Stimulated activated CD4-positive, alpha-beta T cell treated with anti-CD3 and anti-CD28 coated beads, Interleukin-4, amount 100 ng/mL, for 48 hours (primary cell): ENCODE data around the gene GTF3C1.
A peak's percentile ranks its signal among the peaks of the same experiment; 100 is the strongest.
"Not testable (repeated sequence)": the region's sequence is repeated elsewhere in the genome, so short reads cannot be mapped to it uniquely, and the experiment has no call there.

Experiments
- DNase-seq, 2 donors: peaks; one replicate each; pipeline ENCODE4 v3.0.0-alpha.2; 2020; ENCODE audit warnings: low read depth in 2 of 2

Gene GTF3C1, protein sequence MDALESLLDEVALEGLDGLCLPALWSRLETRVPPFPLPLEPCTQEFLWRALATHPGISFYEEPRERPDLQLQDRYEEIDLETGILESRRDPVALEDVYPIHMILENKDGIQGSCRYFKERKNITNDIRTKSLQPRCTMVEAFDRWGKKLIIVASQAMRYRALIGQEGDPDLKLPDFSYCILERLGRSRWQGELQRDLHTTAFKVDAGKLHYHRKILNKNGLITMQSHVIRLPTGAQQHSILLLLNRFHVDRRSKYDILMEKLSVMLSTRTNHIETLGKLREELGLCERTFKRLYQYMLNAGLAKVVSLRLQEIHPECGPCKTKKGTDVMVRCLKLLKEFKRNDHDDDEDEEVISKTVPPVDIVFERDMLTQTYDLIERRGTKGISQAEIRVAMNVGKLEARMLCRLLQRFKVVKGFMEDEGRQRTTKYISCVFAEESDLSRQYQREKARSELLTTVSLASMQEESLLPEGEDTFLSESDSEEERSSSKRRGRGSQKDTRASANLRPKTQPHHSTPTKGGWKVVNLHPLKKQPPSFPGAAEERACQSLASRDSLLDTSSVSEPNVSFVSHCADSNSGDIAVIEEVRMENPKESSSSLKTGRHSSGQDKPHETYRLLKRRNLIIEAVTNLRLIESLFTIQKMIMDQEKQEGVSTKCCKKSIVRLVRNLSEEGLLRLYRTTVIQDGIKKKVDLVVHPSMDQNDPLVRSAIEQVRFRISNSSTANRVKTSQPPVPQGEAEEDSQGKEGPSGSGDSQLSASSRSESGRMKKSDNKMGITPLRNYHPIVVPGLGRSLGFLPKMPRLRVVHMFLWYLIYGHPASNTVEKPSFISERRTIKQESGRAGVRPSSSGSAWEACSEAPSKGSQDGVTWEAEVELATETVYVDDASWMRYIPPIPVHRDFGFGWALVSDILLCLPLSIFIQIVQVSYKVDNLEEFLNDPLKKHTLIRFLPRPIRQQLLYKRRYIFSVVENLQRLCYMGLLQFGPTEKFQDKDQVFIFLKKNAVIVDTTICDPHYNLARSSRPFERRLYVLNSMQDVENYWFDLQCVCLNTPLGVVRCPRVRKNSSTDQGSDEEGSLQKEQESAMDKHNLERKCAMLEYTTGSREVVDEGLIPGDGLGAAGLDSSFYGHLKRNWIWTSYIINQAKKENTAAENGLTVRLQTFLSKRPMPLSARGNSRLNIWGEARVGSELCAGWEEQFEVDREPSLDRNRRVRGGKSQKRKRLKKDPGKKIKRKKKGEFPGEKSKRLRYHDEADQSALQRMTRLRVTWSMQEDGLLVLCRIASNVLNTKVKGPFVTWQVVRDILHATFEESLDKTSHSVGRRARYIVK (N-terminal part only)

DNA sequence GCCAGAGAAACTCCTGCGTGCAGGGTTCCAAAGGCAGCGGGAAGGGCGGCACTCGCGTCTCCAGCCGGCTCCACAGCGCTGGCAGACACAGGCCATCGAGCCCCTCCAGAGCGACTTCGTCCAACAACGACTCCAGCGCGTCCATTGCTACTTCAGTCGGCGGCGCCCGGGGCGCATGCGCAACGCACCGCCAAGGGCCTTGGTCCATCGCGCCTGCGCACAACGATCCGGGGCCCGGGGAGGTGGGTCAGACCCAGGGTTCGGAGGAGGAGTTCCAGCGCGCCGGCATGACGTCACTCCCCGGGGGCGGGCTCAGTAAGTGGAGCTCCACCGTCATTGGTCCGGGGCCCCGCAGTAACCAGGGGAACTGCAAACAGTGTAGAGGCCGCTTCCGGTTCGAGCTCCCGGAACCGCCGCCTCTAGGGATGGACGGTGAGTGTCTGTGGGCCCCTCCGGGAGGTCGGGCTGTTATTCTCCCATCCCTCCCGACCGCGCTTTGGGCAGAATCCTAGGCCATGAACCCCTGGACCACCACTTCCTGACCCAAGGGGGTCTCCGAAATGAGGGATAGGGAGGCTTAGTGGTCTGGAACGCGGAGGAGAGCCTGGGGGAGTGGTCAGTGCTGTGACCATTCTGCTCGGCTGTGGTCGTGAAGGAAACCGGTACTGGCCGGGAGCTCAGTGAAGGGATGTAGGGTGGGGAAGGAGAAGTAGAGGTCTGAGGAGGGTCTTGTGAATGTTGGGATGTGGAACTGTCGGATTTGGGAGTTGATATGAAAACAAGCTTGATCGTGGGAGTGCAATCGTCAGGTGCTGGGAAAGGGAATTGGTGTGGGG lies at the start of gene GTF3C1, which contains the start of gene KATNIP:
Gene GTF3C1, minus strand, starts transcription at position 168 of the 836 bp plus-strand sequence. Its CDS starts 23 bp downstream, at position 145.
Gene KATNIP, plus strand, starts transcription at position 399 of the 836 bp plus-strand sequence. Its CDS starts 27 bp downstream, at position 426.
- DNase-seq = peak; percentile 100

DNA sequence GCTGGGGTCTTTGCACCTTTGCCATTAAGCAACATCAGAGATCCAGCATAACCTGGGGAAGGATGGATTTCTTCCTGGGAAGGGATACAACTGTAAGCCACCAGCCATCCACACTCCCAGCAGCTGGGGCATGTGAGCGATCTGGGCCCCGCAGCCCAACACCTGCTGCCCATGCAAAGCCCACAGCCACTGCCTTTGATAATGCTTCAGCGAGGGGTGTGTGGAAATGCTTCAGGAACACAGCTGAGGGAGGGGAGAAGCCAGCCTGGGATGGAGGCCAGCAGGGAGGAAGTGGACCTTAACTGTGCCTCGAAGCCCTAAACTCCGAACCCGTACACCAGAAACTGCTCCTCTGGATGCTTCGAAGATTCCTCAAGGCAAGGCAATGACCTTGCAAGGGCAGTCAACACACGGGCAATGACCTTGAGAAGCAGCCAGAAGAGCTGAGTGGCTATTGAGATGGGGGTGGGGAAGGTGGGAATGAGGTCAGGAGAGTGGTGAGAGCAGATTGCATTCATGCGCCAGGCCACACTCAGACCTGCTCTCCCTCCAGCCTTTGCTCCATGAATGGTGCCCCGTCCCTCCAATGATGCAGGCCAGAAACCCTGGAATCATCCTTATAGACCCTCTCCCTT lies 49.3 kb upstream of the GTF3C1 start:
- DNase-seq = no peak

DNA sequence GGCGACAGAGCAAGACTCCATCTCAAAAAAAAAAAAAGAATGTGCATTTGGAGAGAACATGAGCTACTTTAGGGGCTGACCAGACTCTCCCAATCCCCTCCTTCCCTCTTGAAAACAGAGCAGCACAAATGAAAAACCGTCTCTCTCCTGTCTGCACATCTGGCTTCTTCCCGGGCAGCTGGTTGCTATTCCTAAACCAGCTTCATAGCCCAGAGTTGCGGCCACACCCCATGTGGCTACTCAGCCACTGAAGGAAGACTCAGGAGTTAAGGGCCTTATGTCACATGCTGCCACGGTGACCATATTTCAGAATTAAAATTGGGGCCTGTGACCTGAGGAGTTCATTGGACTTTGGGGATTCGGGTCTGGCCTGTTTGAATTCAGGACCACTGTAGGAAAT lies 48.5 kb upstream of the GTF3C1 start:
- DNase-seq = no peak

DNA sequence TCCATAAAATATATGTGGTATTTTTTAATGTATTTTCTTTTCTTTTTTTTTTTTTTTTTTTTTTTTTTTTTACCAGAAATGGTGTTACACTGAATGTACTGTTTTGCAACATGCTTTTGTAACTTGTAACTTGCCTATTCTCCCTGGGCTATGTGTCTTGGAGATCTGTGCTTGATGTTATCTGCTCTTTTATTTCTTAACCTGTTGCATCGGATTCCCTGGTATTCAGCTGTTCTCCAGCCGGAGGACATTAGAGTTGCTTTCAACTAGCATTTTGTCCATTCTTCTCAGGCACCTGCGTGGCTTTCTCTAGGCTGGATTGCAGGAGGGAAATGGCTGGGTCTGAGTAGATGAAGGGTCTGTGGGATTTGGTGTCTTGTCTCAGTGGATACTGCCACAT lies 47.6 kb upstream of the GTF3C1 start:
- no peak for DNase-seq

DNA sequence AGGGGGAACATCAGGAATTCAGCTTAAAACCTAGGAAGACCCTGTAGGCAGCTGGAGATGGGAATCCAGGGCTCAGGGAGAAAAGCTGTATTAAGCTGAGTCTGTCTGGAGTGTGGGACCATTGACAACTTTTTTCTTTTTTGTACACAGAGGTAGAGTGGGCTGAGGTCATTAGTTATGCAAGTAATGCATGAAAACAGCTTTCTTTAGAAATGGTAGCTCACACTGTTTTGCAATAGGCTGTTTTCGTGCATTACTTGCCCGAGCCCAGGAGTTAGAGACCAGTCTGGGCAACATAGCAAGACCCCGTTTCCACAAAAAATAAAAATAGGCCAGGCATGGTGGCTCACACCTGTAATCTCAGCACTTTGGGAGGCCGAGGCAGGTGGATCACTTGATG lies 46.7 kb upstream of the GTF3C1 start:
- DNase-seq = no peak

DNA sequence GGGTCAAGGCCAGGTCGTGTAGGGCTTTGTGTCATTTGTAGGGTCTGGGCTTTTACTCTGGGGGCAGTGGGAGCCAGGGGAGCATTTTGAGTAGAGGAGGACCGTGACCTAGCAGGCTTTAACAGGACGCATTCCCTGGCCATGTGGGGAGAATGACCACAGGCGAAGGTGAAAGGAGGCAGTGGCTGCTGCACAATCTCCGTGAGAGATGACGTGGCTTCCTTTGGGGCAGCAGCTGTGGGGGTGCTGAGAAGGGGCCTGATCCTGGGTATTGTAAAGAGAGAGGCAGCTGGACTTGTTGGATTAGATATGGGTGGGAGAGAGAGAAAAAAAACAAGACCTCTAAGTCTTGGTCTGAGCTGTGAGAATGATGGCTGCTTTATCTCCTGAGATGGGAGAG lies 46.3 kb upstream of the GTF3C1 start:
- DNase-seq = no peak

DNA sequence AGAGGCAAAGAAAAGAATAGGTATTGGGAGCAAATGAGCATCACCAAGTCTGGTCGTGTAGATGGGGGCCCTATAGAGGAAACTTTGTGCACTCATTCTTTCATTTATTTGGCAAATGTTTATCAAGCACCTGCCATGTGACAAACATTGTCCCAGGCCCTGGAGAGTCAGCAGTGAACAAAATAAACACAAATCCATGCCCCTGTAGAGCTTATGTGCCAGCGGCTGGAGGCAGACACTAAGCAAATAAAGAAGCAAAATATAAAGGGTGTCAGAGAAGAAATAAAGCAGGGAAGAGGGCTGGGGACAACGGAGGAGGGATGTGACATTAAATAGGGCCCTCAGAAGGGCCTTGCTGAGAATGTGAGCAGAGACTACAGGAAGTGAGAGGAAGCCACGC lies 45.8 kb upstream of the GTF3C1 start:
- no peak for DNase-seq

DNA sequence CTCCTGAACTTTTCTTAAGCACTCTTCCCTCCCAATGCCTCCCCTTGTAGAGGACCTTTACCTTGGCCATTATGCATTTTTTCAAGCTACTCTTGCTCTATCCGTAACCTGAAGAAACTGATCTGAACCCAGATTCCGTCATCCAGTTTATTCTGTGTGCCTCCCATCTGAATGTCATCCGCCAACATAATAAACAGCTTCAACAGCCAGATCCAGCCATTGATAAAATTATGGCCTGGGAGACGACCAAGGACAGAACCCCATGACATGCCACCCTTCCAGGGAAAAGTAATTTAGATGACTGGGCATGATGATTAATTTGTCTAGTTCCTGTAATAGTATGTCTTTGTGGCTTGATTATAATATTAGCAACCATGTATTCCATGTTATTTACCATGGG lies 42.1 kb upstream of the GTF3C1 start:
- DNase-seq = no peak

DNA sequence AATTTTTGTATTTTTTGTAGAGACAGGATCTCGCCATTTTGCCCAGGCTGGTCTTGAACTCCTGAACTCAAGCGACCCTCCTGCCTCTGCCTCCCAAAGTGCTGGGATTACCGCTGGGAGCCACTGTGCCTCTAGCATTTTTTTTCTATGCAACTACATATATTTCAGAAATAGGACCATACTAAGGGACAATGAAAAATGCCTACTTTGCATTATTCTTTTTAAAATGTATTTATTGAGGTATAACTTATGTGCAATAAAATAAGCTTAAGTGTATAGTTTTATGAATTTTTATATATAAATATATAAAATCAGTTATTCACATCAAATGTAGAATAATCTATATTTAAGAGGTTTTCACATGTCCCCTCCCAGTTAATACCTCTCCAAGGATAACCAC lies 38.3 kb upstream of the GTF3C1 start:
- no peak for DNase-seq

DNA sequence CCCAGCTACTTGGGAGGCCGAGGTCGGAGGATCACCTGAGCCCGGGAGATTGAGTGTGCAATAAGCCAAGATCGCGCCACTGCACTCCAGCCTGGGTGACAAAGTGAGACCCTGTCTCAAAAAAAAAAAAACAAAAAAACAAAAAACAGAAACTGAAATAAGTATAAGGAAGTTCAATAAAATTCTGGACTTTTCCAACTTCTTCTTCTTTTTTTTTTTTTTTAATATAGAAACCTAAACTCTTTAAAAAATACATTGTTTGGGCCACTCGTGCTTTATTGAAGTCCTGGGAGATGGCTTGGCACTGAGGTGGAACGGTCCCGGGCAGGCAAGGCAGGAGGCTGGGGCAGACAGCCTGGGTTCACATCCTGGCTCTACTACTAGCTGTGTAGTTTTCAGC lies 37.0 kb upstream of the GTF3C1 start:
- no peak for DNase-seq

DNA sequence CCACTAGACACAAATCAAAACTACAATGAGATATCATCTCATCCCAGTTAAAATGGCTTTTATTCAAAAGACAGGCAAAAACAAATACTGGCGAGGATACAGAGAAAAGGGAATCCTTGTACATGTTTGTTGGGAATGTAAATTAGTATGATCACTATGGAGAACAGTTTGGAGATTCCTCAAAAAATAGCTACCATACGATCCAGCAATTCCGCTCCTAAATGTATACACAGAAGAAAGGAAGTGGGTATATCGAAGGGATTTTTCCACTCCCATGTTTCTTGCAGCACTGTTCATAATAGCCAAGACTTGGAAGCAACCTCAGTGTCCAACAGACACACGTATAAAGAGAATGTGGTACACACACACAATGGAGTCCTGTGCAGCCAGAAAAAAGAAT lies 35.5 kb upstream of the GTF3C1 start:
- no peak for DNase-seq

DNA sequence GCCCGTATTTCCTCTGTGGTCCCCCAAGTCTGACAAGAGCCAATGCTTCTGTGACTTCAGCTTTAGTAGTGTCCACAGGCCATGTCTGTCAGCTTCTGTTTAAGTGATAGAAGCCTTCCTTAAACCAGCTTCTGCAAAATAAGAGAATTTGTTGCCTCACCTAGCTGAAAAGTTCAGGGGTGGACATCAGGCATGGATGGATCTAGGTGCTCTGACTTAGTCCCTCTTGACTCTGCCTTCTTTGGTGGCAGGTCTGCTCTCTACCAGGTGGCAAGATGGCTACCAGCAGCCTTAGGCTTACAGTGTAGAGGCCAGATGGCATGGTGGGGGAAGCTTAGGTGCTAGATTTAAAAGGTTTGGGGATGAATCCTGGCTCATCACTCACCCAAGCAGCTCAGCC lies 33.9 kb upstream of the GTF3C1 start:
- DNase-seq = no peak

DNA sequence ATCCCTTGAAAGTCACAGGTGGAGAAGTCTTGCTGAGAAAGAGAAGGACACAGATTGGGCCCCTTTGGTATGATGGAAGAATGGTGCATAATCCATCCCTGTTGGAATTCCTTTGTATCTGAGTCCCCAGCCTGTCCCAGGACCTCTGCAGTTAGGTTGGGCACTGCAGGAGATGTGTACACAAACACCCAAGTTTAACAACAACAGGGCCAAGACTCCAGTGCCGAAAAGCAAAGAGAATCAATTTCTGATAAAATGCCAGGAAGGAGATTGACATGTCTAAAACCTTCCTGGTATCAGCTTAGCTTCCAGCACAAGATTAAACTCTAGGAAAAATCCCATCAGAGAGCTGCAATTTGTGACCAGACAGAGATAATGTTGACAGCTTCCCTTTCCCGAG lies 33.2 kb upstream of the GTF3C1 start:
- no peak for DNase-seq

DNA sequence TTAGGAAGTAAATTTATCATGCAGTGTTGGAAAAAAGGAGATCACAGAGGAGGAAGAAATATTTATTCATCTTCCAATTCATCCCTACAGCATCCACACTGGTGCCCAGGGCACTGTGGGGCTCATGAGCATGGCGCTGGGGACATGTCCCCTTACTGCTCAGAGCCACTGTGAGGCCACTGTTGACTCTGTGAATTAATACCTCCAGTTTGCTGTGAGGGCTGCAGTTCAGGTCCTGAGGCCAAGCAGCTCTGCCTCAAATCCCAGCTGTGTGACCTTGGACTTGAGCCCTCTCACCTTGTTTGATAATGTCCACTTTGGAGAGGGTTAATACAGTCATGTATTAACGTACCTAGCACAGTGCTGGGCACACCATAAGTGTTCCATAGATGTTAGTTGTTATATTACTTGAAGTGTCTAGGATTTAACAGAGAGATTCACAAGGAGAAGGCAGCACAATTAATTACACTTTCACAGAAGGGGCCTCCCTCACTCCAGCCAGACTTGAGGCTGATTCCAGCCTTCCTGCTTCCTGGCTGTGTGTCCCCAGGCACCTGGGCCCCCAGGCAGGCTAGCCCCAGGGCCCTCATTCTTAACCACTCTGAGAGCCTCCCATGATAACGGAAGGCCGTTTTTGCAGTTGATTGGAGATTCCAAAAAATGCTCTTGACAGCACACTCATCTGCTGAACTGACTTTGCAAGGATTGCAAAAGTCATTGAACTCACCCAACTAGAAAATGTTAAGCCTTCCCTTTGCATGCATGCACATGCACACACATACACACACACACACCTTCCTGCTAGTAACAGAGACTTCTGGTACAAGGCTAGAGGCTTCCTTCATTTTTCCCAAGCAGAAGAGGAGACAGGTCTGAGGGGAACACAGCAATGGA lies 29.6 kb upstream of the GTF3C1 start:
- no peak for DNase-seq

DNA sequence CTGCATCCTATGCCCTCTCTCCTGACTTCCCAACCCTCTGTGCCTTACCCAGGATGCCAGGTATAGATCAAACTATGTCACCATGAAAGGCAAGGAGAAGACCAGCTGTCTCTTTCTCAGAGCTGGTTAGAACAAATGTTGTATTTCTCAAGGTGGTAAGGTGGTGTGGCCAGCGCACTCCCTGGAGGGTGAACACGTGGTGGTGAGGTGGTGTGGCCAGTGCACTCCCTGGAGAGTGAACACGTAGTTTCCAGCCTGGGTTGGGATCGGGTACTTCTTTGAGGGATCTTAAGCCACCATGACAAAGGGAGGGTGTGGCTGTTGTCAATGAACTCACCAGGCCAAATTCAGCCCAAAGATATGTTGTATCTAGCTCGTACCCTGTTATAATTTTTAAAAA lies 27.0 kb upstream of the GTF3C1 start:
- DNase-seq = no peak

DNA sequence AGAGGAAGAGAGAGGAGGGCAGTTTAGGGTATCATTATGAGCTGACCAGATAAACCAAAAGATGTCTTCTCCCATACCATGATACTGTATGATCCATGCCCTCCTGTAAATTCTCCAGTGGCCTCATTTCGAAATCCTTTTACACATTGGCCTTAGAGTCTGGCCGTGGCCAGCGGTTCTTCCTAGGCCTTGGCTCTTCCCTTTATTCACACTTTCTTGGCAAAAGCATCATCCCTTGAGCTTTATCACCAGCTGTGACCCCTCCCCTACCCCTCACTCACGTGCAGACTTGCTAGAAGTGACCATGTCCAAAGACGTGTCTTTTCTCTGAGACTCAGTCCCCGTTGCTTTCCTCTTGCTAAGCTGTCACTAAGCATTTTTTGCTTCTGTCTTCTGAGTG lies 23.0 kb upstream of the GTF3C1 start:
- no peak for DNase-seq

DNA sequence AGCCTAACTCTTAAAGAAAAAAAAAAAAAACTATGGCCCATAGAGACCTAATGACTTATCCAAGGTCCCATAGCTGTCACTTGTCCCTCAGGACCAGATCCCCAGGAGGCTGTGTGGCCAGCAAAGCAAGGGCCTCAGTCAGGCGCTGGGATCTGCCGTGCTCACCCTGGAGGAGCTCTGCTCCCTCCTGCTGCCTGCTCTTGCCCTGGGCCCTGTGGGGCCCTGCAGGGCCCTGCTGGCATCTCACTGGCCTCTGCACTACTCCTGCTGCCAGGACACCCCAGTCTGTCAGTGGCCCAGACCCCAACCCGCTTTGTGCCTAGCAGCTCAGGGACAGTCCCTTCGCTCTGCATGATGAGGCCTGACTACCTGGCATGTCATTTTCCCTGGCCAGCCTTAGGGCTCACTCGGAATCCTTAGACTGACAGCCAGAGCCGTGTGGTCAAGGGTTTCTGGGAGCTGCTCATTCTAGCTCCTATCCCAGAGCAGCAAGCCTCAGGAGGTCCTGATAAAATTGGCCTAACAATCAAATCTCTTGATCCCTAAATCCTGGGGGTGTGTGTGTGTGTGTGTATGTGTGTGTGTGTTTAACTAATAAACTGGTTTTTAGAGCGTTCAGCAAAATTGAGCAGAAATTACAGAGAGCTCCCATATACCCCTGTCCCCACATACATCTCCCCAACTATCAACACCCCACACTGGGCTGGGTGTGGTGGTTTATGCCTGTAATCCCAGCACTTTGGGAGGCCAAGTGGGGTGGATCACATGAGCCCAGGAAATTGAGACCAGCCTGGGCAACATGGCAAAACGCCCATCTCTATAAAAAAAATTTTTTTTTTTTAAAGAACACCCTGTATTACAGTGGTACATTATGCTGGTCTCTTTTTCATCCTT lies 22.0 kb upstream of the GTF3C1 start:
- DNase-seq = no peak

DNA sequence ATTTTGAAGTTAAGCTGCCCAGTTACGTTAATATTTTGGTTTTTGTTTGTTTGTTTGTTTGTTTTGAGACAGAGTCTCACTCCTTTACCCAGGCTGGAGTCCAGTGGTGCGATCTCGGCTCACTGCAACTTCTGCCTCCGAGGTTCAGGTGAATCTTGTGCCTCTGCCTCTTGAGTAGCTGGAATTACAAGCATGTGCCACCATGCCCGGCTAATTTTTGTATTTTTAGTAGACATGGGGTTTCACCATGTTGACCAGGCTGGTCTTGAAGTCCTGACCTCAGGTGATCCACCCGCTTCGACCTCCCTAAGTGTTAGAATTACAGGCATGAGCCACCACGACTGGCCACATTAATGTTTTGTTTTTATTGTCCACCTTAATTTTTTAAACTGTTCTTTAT lies 21.3 kb upstream of the GTF3C1 start:
- not testable (repeated sequence) for DNase-seq
